Measurements from ENCODE around the gene TPRX2.

GRCh38 chr19:47848425-47848822 is 10.6 kb upstream of the TPRX2 start:
- TF ChIP-seq CTCF (IDR thresholded peaks at IDR 0.05) (no peak), EZH2 (IDR thresholded peaks at IDR 0.05; ENCODE audit: borderline replicate concordance, insufficient read depth, low read depth, low read length, poor library complexity, severe bottlenecking) (no peak)
